Cerebellar cortex (tissue), 1 donor: Measurements from ENCODE around the gene GOSR1.
"Not testable (repeated sequence)": the region's sequence is repeated elsewhere in the genome, so short reads cannot be mapped to it uniquely, and the experiment has no call there.

Source experiments
- DNase-seq: peaks from one replicate; pipeline ENCODE4 v3.0.0-alpha.2; 2015; ENCODE audit warnings: low spot score

The GOSR1 gene

DNA sequence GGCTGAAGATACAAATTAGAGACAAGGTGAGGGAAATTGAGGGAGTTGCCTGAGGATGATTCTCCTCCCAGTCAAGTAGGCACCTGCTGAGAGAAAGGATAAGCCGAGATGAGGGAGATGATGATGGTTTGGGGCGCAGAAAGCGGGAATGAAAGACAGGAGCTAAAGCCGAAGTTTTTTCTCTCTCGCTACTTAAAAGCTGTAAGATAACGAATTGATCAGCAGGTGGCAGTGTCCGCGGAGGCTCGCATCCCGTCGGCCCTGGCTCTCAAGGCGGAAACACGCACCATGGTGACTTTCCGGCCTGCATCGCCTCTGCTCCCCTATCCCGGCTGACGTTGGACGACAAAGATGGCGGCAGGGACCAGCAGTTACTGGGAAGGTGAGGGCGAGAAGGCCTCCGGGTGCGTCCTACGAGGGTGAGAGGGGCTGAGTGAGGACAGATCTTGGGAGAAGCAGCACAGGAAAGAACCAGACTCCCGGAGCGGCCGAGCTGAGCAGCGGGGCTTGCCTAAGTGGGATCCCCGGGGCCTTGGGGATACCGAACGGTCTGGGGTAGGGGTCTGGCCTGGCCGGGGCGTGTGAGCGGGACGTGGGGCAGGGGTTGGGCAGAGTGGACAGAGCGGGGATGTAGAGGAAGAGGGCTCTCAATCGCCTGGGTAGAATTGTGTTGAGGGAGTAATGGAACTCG, at the start of gene GOSR1:
Gene GOSR1, plus strand, starts transcription at position 326 of the 691 bp plus-strand sequence. Its CDS starts 26 bp downstream, at position 352.
- peak; percentile 97 for DNase-seq

DNA sequence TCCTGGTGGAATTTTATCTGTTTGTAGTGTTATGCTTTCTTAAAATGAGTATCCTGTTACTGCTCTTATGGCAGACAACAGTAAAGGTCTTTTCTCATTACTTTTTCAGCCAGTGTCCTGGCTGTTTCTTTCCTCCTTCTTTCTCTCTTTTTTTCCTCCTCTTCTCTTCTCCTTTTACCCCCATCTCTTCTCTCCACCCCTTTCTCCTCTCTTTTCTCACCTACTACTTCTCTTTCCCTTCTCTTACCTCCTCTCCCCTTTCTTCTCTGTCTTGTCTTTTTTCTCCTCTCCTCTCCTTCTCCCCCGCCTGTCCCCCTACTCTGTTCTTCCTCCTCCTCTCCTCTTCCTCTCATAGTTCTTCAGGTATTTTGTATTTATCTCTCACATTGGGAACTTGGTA, 49.6 kb upstream of the GOSR1 start:
- no peak for DNase-seq

GRCh38 chr17:30429155-30429554, 48.1 kb upstream of the GOSR1 start:
- DNase-seq, result no peak

GRCh38 chr17:30433514-30433913, 43.7 kb upstream of the GOSR1 start:
- DNase-seq, result no peak

DNA sequence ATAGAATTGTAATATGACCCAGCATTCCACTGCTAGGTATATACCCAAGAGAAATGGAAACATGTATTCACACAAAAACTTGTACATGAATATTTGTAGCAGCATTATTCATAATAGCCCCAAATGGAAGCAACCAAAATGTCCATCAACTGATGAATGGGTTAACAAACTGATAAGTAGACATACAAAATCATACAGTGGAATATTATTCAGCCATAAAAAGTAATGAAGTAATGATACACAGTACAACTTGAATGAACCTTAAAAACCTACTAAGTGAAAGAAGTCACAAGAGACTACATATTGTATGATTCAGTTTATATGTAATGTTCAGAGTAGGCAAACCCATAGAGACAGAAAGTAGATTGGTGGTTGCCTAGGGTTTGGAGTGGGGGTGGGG, 40.5 kb upstream of the GOSR1 start:
- no peak for DNase-seq

GRCh38 chr17:30443721-30444120, 33.5 kb upstream of the GOSR1 start:
- no peak for DNase-seq

- not testable (repeated sequence) for DNase-seq
Measured at GRCh38 chr17:30446640-30447039, 30.6 kb upstream of the GOSR1 start.

- DNase-seq, result peak; percentile 73
Measured at GRCh38 chr17:30449480-30449879, 27.7 kb upstream of the GOSR1 start.

DNA sequence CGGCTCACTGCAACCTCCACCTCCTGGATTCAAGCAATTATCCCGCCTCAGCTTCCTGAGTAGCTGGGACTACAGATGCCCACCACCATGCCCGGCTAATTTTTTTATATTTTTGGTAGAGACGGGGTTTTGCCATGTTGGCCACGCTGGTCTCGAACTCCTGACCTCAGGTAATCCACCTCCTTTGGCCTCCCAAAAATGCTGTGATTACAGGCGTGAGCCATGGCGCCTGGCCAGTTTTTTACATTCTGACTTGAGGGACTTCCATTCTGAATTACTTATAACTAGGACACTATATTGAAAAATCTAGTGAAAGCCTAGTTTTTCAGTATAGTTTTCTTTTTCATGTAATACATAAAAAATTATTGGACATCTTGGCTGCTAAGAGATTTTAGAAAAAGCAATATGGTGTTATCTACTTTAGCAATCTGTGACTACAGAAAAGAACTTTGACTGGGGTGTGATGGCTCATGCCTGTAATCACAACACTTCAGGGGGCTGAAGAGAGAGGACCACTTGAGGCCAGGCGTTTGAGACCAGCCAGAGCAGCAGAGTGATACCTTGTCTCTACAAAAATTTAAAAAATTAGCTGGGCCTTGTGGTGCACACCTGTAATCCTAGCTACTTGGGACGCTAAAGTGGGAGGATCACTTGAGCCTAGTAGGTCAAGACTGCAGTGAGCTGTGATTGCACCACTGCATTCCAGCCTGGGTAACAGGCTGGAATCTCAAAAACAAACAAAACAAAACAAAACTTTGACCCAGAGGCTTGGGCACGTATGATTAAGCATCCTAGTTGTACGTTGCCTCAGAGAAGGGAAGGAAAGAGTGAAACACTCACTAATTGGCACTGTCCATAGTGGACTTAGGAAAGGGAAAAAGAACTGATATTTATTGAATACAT, 26.8 kb upstream of the GOSR1 start:
- DNase-seq, result no peak

DNA sequence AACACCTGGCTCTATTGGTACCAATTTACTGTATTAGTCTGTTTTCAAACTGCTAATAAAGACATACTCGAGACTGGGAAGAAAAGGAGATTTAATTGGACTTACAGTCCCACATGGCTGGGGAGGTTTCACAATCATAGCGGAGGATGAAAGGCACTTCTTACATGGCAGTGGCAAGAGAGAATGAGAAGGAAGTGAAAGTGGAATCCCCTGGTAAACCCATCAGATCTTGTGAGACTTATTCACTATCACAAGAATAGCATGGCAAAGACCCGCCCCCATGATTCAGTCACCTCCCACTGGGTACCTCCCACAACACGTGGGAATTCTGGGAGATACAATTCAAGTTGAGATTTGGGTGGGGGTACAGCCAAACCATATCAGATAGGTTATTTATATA, 22.6 kb upstream of the GOSR1 start:
- DNase-seq, result no peak

- no peak for DNase-seq
Measured at GRCh38 chr17:30458371-30458770, 18.8 kb upstream of the GOSR1 start.

DNA sequence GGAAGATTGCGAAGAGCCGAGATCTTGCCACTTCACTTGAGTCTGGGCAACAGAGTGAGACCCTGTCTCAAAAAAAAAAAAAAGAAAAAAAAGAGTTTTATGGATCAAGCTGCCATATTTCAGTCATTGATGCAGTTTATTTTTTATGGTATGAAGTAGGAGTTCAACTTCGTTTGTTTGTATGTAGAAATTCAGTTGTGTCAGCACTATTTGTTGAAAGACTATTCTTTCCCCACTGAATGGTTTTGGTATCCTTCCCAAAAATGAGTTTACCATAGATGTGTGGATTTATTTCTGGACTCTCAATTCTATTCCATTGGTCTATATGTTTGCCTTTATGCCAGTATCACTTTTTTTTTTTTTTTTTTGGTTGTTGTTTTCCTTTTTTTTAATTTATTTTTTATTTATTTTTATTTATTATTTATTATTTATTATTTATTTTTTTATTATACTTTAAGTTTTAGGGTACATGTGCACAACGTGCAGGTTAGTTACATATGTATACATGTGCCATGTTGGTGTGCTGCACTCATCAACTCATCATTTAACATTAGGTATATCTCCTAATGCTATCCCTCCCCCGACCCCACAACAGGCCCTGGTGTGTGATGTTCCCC, 18.3 kb upstream of the GOSR1 start:
- DNase-seq, result not testable (repeated sequence)

DNA sequence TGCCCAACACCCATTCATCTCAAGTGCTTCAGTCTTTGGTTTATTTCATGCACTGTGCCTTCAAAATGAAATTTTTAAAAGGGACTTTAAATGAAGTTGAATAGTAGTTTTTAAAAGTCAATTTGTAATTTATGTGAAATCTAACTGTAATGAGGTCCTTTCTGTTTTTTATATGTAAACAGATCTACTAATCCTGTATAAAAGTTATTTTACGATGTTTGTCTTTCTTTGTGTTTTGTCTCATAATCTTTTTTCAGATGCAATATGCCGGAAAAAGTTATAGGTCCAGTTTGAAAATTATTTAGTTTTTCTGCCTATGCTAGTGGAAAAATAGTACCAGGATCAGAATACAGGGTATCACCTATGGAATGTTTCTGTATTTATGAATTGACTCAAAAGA, 8.7 kb upstream of the GOSR1 start:
- no peak for DNase-seq

- DNase-seq, result no peak
Measured at GRCh38 chr17:30472238-30472890, 4.8 kb upstream of the GOSR1 start.

GRCh38 chr17:30475206-30475605, 2.0 kb upstream of the GOSR1 start:
- no peak for DNase-seq

GRCh38 chr17:30476726-30477082, 504 bp upstream of the GOSR1 start:
- no peak for DNase-seq

DNA sequence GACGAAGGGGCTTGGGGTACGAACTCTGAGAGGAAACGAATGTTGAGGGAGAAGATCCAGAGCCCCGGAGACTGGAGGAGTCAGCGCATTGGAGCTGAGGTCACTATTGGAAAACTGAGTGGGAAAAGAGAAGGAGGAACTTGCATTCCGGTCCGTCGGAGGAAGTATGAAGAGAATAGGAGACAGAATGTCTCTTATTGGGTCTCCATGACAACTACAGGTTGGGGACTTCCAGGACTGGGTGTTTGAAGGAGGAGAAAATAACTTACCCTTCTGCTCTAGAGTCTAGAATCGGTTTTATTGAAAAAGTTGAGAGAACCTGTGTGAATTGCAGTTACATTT, 537 bp downstream of the GOSR1 start:
- DNase-seq, result peak; percentile 8

- DNase-seq, result no peak
Measured at GRCh38 chr17:30482555-30482954, 5.3 kb downstream of the GOSR1 start.

- no peak for DNase-seq
Measured at GRCh38 chr17:30483159-30483558, 6.0 kb downstream of the GOSR1 start.

GRCh38 chr17:30493780-30494179, 16.6 kb downstream of the GOSR1 start:
- DNase-seq, result no peak

DNA sequence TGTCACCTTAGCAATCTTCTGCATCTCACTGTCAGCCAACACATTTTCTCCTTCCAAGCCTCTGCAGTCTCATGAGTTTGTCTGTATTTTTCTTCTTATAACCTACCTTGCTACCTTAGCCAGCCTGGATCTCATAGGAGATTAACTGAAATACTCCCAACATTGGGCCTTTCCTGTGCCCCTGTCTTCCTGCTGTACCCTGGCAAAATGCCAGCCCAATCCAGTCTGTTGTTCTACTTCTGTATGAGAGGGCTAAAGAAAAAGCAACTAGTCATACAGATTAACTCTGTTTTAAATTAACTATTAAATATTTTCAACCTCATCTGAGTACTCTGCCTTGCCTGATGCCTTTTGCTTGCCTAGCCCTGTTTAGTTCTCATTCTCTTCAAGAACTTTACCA, 18.4 kb downstream of the GOSR1 start:
- DNase-seq, result peak; percentile 34

GRCh38 chr17:30503558-30503957, 26.4 kb downstream of the GOSR1 start:
- DNase-seq, result no peak
